HEK293 (cell line): ENCODE data around the gene DDR1.

Experiments used
- CTCF ChIA-PET: fragments of 350-600 bp; formaldehyde crosslinking; extraction: SDS; loops from one replicate; lab custom pipeline; 2021; ENCODE audit warnings: antibody characterized with exemption; lab: Yijun Ruan, JAX
- POLR2A ChIA-PET: fragments of 300-600 bp; formaldehyde crosslinking; extraction: SDS; loops from one replicate; lab custom pipeline; 2020; ENCODE audit warnings: antibody characterized with exemption, inconsistent platforms; lab: Yijun Ruan, JAX
- H3K27ac ChIP-seq: fragments of 200-500 bp; sonication (Bioruptor generic); 2 replicates; pipeline ENCODE4 v1.5.1; 2014; ENCODE audit warnings: low read depth, low read length, control low read depth, inconsistent platforms; ENCODE audit errors: extremely low read depth
- H3K36me3 ChIP-seq, 2 experiments: fragments of 200-500 bp in 1 of 2; sonication (Bioruptor generic) in 1 of 2; 1 replicate in 1 of 2; 2 replicates in 1 of 2; pipeline ENCODE4 v1.5.1; 2014 to 2017; ENCODE audit warnings: inconsistent platforms in 2 of 2, low read length in 2 of 2; ENCODE audit not compliant: control insufficient read depth in 2 of 2, insufficient read depth in 1 of 2
- H3K4me1 ChIP-seq: fragments of 200-500 bp; sonication (Bioruptor generic); 2 replicates; pipeline ENCODE4 v1.5.1; 2014; ENCODE audit warnings: mild to moderate bottlenecking, low read length, inconsistent platforms; ENCODE audit not compliant: control insufficient read depth, insufficient read depth
- H3K4me3 ChIP-seq: 2 replicates; pipeline ENCODE4 v1.5.1; 2011; ENCODE audit warnings: low read depth, mild to moderate bottlenecking, control low read depth, low read length, moderate library complexity
- H3K9me3 ChIP-seq: fragments of 200-500 bp; sonication (Bioruptor generic); 2 replicates; pipeline ENCODE4 v1.5.1; 2014; ENCODE audit warnings: low read depth, low read length, inconsistent platforms; ENCODE audit not compliant: control insufficient read depth, insufficient read depth
- EGR2 ChIP-seq: fragments of 450-650 bp; formaldehyde crosslinking; IDR thresholded peaks from 2 replicates; pipeline ENCODE4 v1.5.1; 2016; ENCODE audit warnings: low read depth, missing biosample characterization, missing genetic modification characterization
- PRDM2 ChIP-seq: fragments of 450-650 bp; formaldehyde crosslinking; IDR thresholded peaks from 2 replicates; pipeline ENCODE4 v1.5.1; 2016; ENCODE audit warnings: missing biosample characterization, missing genetic modification characterization, borderline replicate concordance
- REST ChIP-seq: fragments of 450-650 bp; formaldehyde crosslinking; IDR thresholded peaks from 2 replicates; pipeline ENCODE4 v1.5.1; 2016; ENCODE audit warnings: missing biosample characterization, missing genetic modification characterization
- ZBTB1 ChIP-seq: fragments of 450-650 bp; formaldehyde crosslinking; IDR thresholded peaks from 2 replicates; pipeline ENCODE4 v1.5.1; 2016; ENCODE audit warnings: missing biosample characterization, missing genetic modification characterization
- ZFHX2 ChIP-seq: fragments of 450-650 bp; formaldehyde crosslinking; conservative IDR thresholded peaks from 2 replicates; pipeline ENCODE4 v1.5.1; 2016; ENCODE audit warnings: missing biosample characterization, missing genetic modification characterization
- ZFP69B ChIP-seq: fragments of 450-650 bp; formaldehyde crosslinking; IDR thresholded peaks from 2 replicates; pipeline ENCODE4 v1.5.1; 2016; ENCODE audit warnings: missing biosample characterization, missing genetic modification characterization
- ZNF133 ChIP-seq: fragments of 450-650 bp; formaldehyde crosslinking; IDR thresholded peaks from 2 replicates; pipeline ENCODE4 v1.5.1; 2016; ENCODE audit warnings: missing biosample characterization, missing genetic modification characterization
- ZNF2 ChIP-seq: fragments of 450-650 bp; formaldehyde crosslinking; IDR thresholded peaks from 2 replicates; pipeline ENCODE4 v1.5.1; 2016; ENCODE audit warnings: missing biosample characterization, missing genetic modification characterization
- ZNF248 ChIP-seq: fragments of 450-650 bp; formaldehyde crosslinking; IDR thresholded peaks from 2 replicates; pipeline ENCODE4 v1.5.1; 2017; ENCODE audit warnings: missing biosample characterization, missing genetic modification characterization
- ZNF335 ChIP-seq: fragments of 450-650 bp; formaldehyde crosslinking; conservative IDR thresholded peaks from 2 replicates; pipeline ENCODE4 v1.5.1; 2016; ENCODE audit warnings: missing biosample characterization, missing genetic modification characterization
- ZNF473 ChIP-seq: fragments of 450-650 bp; formaldehyde crosslinking; IDR thresholded peaks from 2 replicates; pipeline ENCODE4 v1.5.1; 2017; ENCODE audit warnings: missing biosample characterization, missing genetic modification characterization
- ZNF558 ChIP-seq: fragments of 450-650 bp; formaldehyde crosslinking; IDR thresholded peaks from 2 replicates; pipeline ENCODE4 v1.5.1; 2016; ENCODE audit warnings: missing biosample characterization, missing genetic modification characterization
- ZNF600 ChIP-seq: fragments of 450-650 bp; formaldehyde crosslinking; IDR thresholded peaks from 2 replicates; pipeline ENCODE4 v1.5.1; 2016; ENCODE audit warnings: missing biosample characterization, missing genetic modification characterization
- ZNF837 ChIP-seq: fragments of 450-650 bp; formaldehyde crosslinking; IDR thresholded peaks from 2 replicates; pipeline ENCODE4 v1.5.1; 2016; ENCODE audit warnings: missing biosample characterization, missing genetic modification characterization
- ZSCAN4 ChIP-seq: fragments of 450-650 bp; formaldehyde crosslinking; IDR thresholded peaks from 2 replicates; pipeline ENCODE4 v1.5.1; 2017; ENCODE audit warnings: missing biosample characterization, missing genetic modification characterization
- ZSCAN5A ChIP-seq: fragments of 450-650 bp; formaldehyde crosslinking; IDR thresholded peaks from 2 replicates; pipeline ENCODE4 v1.5.1; 2016; ENCODE audit warnings: missing biosample characterization, missing genetic modification characterization

Gene DDR1

GRCh38 chr6:30890646-30891449 lies 6.5 kb downstream of the DDR1 start:
- H3K27ac ChIP-seq, result no peak overlapping the region
- H3K9me3 ChIP-seq, result no peaks in the 10 kb centered on the region
- TF ChIP-seq PRDM2 (tag by site-specific recombination) (no peak), REST (no peak), ZNF133 (tag by site-specific recombination) (no peak), ZNF837 (tag by site-specific recombination) (no peak), ZSCAN5A (tag by site-specific recombination) (no peak), ZNF2 (tag by site-specific recombination) (no peak), ZFP69B (tag by site-specific recombination) (no peak), ZNF248 (tag by site-specific recombination) (no peak)
- POLR2A ChIA-PET, result interaction anchor here (1.1 kb wide), 1 partner anchor 21 kb away, joined by 3 read pairs; no protein-coding TSS in a partner anchor
- H3K36me3 ChIP-seq, result peaks cover 10 to 69% of the 10 kb centered on the region in 2 experiments
- H3K4me1 ChIP-seq, result peaks cover 19% of the 10 kb centered on the region
- H3K4me3 ChIP-seq, result no peak overlapping the region
- CTCF ChIA-PET, result interaction anchor here (0.6 to 2.6 kb wide), 7 partner anchors 15 to 476 kb away, joined by 3 to 13 read pairs (median 6); no protein-coding TSS in a partner anchor

GRCh38 chr6:30891450-30891723 lies 7.1 kb downstream of the DDR1 start:
- TF ChIP-seq ZNF600 (tag by site-specific recombination) (peak; percentile 65), ZFHX2 (tag by site-specific recombination) (peak; percentile 93), ZBTB1 (no peak), ZNF558 (tag by site-specific recombination) (no peak), ZNF335 (tag by site-specific recombination) (no peak), ZSCAN4 (tag by site-specific recombination) (peak; percentile 30; the same call in 1 of the 2 replicates), ZNF473 (tag by site-specific recombination) (no peak), EGR2 (tag by site-specific recombination) (peak; percentile 96)
- Histone ChIP-seq H3K4me3 (no peak overlapping the region), H3K9me3 (no peaks in the 10 kb centered on the region), H3K4me1 (peaks cover 14% of the 10 kb centered on the region), H3K27ac (no peak overlapping the region), H3K36me3 (peaks cover 14 to 75% of the 10 kb centered on the region in 2 experiments)
- POLR2A ChIA-PET, result no interaction called here
- CTCF ChIA-PET, result no interaction called here
